Neural cell (in vitro differentiated cells): ENCODE data around the gene OR8A1. TPM values are rescaled to one million over a fixed set of nuclear protein-coding genes. Genes with fewer than 3 reads are reported as not detected.

Source experiments
- H2AFZ ChIP-seq: fragments of 200-600, 300-800 bp; sonication (generic), shearing (Covaris generic); 2 replicates; pipeline ENCODE4 v1.6.0; 2014; ENCODE audit warnings: low read depth, mild to moderate bottlenecking, antibody characterized with exemption, low read length, moderate library complexity
- H3F3A ChIP-seq: fragments of 200-600 bp; shearing (Covaris generic); 2 replicates; pipeline ENCODE4 v1.6.1; 2016; ENCODE audit warnings: mild to moderate bottlenecking, moderate library complexity, mixed read lengths, antibody characterized with exemption, low read length; ENCODE audit not compliant: insufficient read depth, poor library complexity, severe bottlenecking
- H3K27ac ChIP-seq: fragments of 200-600, 300-800 bp; sonication (generic), shearing (Covaris generic); 2 replicates; pipeline ENCODE4 v1.5.1; 2014; ENCODE audit warnings: mild to moderate bottlenecking, low read length, moderate library complexity
- H3K27me3 ChIP-seq: fragments of 300-800, 200-600 bp; sonication (generic), shearing (Covaris generic); 2 replicates; pipeline ENCODE4 v1.6.0; 2014; ENCODE audit warnings: mild to moderate bottlenecking, low read depth, low read length, moderate library complexity; ENCODE audit not compliant: insufficient read depth
- H3K36me3 ChIP-seq: fragments of 300-800, 200-600 bp; sonication (generic), shearing (Covaris generic); 2 replicates; pipeline ENCODE4 v1.5.1; 2014; ENCODE audit warnings: mild to moderate bottlenecking, antibody characterized with exemption, low read length, moderate library complexity; ENCODE audit not compliant: insufficient read depth
- H3K4me2 ChIP-seq: fragments of 300-800, 200-600 bp; sonication (generic), shearing (Covaris generic); 2 replicates; pipeline ENCODE4 v1.6.0; 2014; ENCODE audit warnings: mild to moderate bottlenecking, low read length
- H3K4me3 ChIP-seq: fragments of 300-800, 200-600 bp; sonication (generic), shearing (Covaris generic); 2 replicates; pipeline ENCODE4 v1.5.1; 2014; ENCODE audit warnings: mild to moderate bottlenecking, low read length, moderate library complexity
- H3K79me2 ChIP-seq: fragments of 200-600 bp; shearing (Covaris generic); replicated peaks from 2 replicates; pipeline ENCODE4 v1.6.0; 2014; ENCODE audit warnings: mild to moderate bottlenecking, low read length, moderate library complexity; ENCODE audit not compliant: insufficient read depth
- H3K9ac ChIP-seq: fragments of 300-800, 200-600 bp; sonication (generic), shearing (Covaris generic); 2 replicates; pipeline ENCODE4 v1.6.1; 2016; ENCODE audit warnings: mild to moderate bottlenecking, low read length, mixed read lengths
- H3K9me2 ChIP-seq: fragments of 200-600 bp; shearing (Covaris generic); 2 replicates; pipeline ENCODE4 v1.6.1; 2016; ENCODE audit warnings: mild to moderate bottlenecking, low read length, mixed read lengths; ENCODE audit not compliant: insufficient read depth
- H3K9me3 ChIP-seq: fragments of 200-600, 300-800 bp; sonication (generic), shearing (Covaris generic); 2 replicates; pipeline ENCODE4 v1.6.1; 2016; ENCODE audit warnings: mild to moderate bottlenecking, mixed run types, low read length, moderate library complexity, mixed read lengths
- H4K20me1 ChIP-seq: fragments of 200-600 bp; shearing (Covaris generic); 2 replicates; pipeline ENCODE4 v1.6.1; 2016; ENCODE audit warnings: mild to moderate bottlenecking, mixed run types; ENCODE audit not compliant: insufficient read depth
- CTCF ChIP-seq: fragments of 450-650 bp; IDR thresholded peaks from 2 replicates; pipeline ENCODE4 v1.5.1; 2014; ENCODE audit warnings: antibody characterized with exemption, mild to moderate bottlenecking, moderate library complexity; ENCODE audit not compliant: poor library complexity, severe bottlenecking
- EP300 ChIP-seq: fragments of 450-650 bp; conservative IDR thresholded peaks from 2 replicates; pipeline ENCODE4 v1.6.1; 2014; ENCODE audit warnings: antibody characterized with exemption, mild to moderate bottlenecking, moderate library complexity; ENCODE audit not compliant: poor library complexity, severe bottlenecking
- EZH2 ChIP-seq: fragments of 200-600, 300-800 bp; shearing (Covaris generic), sonication (generic); IDR thresholded peaks from 2 replicates; pipeline ENCODE4 v1.6.1; 2014; ENCODE audit warnings: antibody characterized with exemption, low read length, borderline replicate concordance, mild to moderate bottlenecking; ENCODE audit not compliant: insufficient read depth, poor library complexity, severe bottlenecking
- MXI1 ChIP-seq: fragments of 450-650 bp; conservative IDR thresholded peaks from 2 replicates; pipeline ENCODE4 v1.6.1; 2014; ENCODE audit warnings: antibody characterized with exemption, mild to moderate bottlenecking; ENCODE audit not compliant: poor library complexity, severe bottlenecking
- POLR2AphosphoS5 ChIP-seq: IDR thresholded peaks from 2 replicates; pipeline ENCODE4 v1.6.1; 2012
- RAD21 ChIP-seq: fragments of 450-650 bp; conservative IDR thresholded peaks from 2 replicates; pipeline ENCODE4 v1.6.1; 2014; ENCODE audit warnings: antibody characterized with exemption, mild to moderate bottlenecking, moderate library complexity
- REST ChIP-seq: IDR thresholded peaks from 2 replicates; pipeline ENCODE4 v1.6.1; 2012; ENCODE audit warnings: borderline replicate concordance
- SMC3 ChIP-seq: fragments of 450-650 bp; conservative IDR thresholded peaks from 2 replicates; pipeline ENCODE4 v1.6.1; 2014; ENCODE audit warnings: antibody characterized with exemption, mild to moderate bottlenecking, moderate library complexity; ENCODE audit not compliant: poor library complexity
- TAF1 ChIP-seq: IDR thresholded peaks from 2 replicates; pipeline ENCODE4 v1.6.1; 2012; ENCODE audit warnings: low read depth
- polyA minus RNA-seq: library from RNA; depleted of rRNA, polyadenylated mRNA; stranded (reverse); fragments of >200 nt; gene quantifications from 2 replicates; pipeline ENCODE4 v1.2.3, GENCODE V29; 2014
- polyA plus RNA-seq: library from polyadenylated mRNA; depleted of rRNA; stranded (reverse); fragments of >200 nt; gene quantifications from 2 replicates; pipeline ENCODE4 v1.2.3, GENCODE V29; 2014

Gene OR8A1
- not detected in 2 replicates for polyA plus RNA-seq
- polyA minus RNA-seq, result not detected in 2 replicates

- no peak within 1 kb of the TSS for H3K4me3 ChIP-seq
- TF ChIP-seq CTCF (no peak), EZH2 (no peak), SMC3 (no peak), POLR2AphosphoS5 (no peak)
- H4K20me1 ChIP-seq, result no peaks in the 10 kb centered on the region
- H3K27ac ChIP-seq, result no peak within 1 kb of the TSS
- no peaks in the 10 kb centered on the region for H3K9me2 ChIP-seq
- no peak within 1 kb of the TSS for H3K4me2 ChIP-seq
- no peaks in the 10 kb centered on the region for H3K79me2 ChIP-seq
- no peaks in the 10 kb centered on the region for H3F3A ChIP-seq
- no peaks in the 10 kb centered on the region for H3K9me3 ChIP-seq
- no peaks in the 10 kb centered on the region for H3K27me3 ChIP-seq
- H3K9ac ChIP-seq, result no peak within 1 kb of the TSS
- no peak within 1 kb of the TSS for H2AFZ ChIP-seq
- no peaks in the 10 kb centered on the region for H3K36me3 ChIP-seq
These were observed at the start of gene OR8A1 for GRCh38 chr11:124569697-124570096. Gene OR8A1 (plus strand): TSS chr11:124569997. CDS start chr11:124570120, 123 bp downstream.

- Histone ChIP-seq H3K27ac (no peak overlapping the region), H3K9me2 (no peaks in the 10 kb centered on the region), H3K27me3 (no peaks in the 10 kb centered on the region), H2AFZ (no peak overlapping the region), H3K79me2 (no peaks in the 10 kb centered on the region), H3K4me3 (no peak overlapping the region), H3K9ac (no peak overlapping the region), H4K20me1 (no peaks in the 10 kb centered on the region), H3K9me3 (no peaks in the 10 kb centered on the region), H3K36me3 (no peaks in the 10 kb centered on the region), H3K4me2 (no peak overlapping the region), H3F3A (no peaks in the 10 kb centered on the region)
- TF ChIP-seq POLR2AphosphoS5, result no peak
- TF ChIP-seq REST, result no peak
- TF ChIP-seq EZH2, result no peak
- TF ChIP-seq RAD21, result no peak
These were observed 49.3 kb upstream of the OR8A1 start for GRCh38 chr11:124520550-124520854.

- H3K36me3 ChIP-seq, result no peaks in the 10 kb centered on the region
- H4K20me1 ChIP-seq, result no peaks in the 10 kb centered on the region
- no peak overlapping the region for H3K27ac ChIP-seq
- no peak overlapping the region for H2AFZ ChIP-seq
- no peak overlapping the region for H3K4me2 ChIP-seq
- no peaks in the 10 kb centered on the region for H3K27me3 ChIP-seq
- H3F3A ChIP-seq, result no peaks in the 10 kb centered on the region
- peaks cover 2% of the 10 kb centered on the region for H3K9me3 ChIP-seq
- no peak overlapping the region for H3K4me3 ChIP-seq
- H3K9ac ChIP-seq, result no peak overlapping the region
- TF ChIP-seq EZH2 (no peak), MXI1 (no peak), POLR2AphosphoS5 (no peak), EP300 (no peak), SMC3 (no peak), RAD21 (no peak), TAF1 (no peak), REST (no peak), CTCF (no peak)
- H3K9me2 ChIP-seq, result no peaks in the 10 kb centered on the region
- H3K79me2 ChIP-seq, result no peaks in the 10 kb centered on the region
These were observed 36.2 kb upstream of the OR8A1 start for GRCh38 chr11:124533626-124534025.
